ENCODE measurements around the gene NLK. TPM values are rescaled to one million over a fixed set of nuclear protein-coding genes. Genes with fewer than 3 reads are reported as not detected.
"Not testable (repeated sequence)": the region's sequence is repeated elsewhere in the genome, so short reads cannot be mapped to it uniquely, and the experiment has no call there.

Gene NLK
- total RNA-seq: 20.2 TPM
- long read RNA-seq, full-length matches to known transcripts: 34 of 40 reads
- long read RNA-seq, partial matches to known transcripts: 4 of 40 reads
- long read RNA-seq, other reads (novel, unspliced or antisense): 2 of 40 reads

- intact Hi-C loops (cut with DNase I): loop anchor here (10.0 kb wide), 1 partner anchor 148 kb away; the partner anchor contains the start of gene LYRM9
- DNase-seq (no peak), ATAC-seq (ENCODE audit: poor library complexity) (no peak)
Observed at GRCh38 chr17:28042657-28042720, at the start of gene NLK. NLK (plus strand) TSS chr17:28042677; CDS start chr17:28042874, 197 bp downstream.

GRCh38 chr17:27993161-27993695 lies 49.2 kb upstream of the NLK start:
- intact Hi-C loops (cut with DNase I): no loop called here
- ATAC-seq (ENCODE audit: poor library complexity): no peak
- no peak for DNase-seq

- intact Hi-C loops (cut with DNase I): no loop called here
- ATAC-seq (ENCODE audit: poor library complexity) (no peak), DNase-seq (no peak)
Observed at GRCh38 chr17:27993723-27994310, 48.7 kb upstream of the NLK start.

- no peak for DNase-seq
- intact Hi-C loops (cut with DNase I): no loop called here
- no peak for ATAC-seq (ENCODE audit: poor library complexity)
Observed at GRCh38 chr17:27994586-27994985, 47.9 kb upstream of the NLK start.

- no peak for ATAC-seq (ENCODE audit: poor library complexity)
- intact Hi-C loops (cut with DNase I): no loop called here
- DNase-seq: no peak
Observed at GRCh38 chr17:27995554-27995953, 46.9 kb upstream of the NLK start.

GRCh38 chr17:27996202-27997043 lies 46.1 kb upstream of the NLK start:
- intact Hi-C loops (cut with DNase I): no loop called here
- ATAC-seq (ENCODE audit: poor library complexity): no peak
- no peak for DNase-seq

- DNase-seq: no peak
- no peak for ATAC-seq (ENCODE audit: poor library complexity)
- intact Hi-C loops (cut with DNase I): no loop called here
Observed at GRCh38 chr17:27997044-27997401, 45.5 kb upstream of the NLK start.

GRCh38 chr17:27997522-27997921 lies 45.0 kb upstream of the NLK start:
- intact Hi-C loops (cut with DNase I): no loop called here
- ATAC-seq (ENCODE audit: poor library complexity): no peak
- no peak for DNase-seq

GRCh38 chr17:28001149-28001548 lies 41.3 kb upstream of the NLK start:
- ATAC-seq (ENCODE audit: poor library complexity): no peak
- no peak for DNase-seq
- intact Hi-C loops (cut with DNase I): no loop called here

- no peak for ATAC-seq (ENCODE audit: poor library complexity)
- DNase-seq: no peak
- intact Hi-C loops (cut with DNase I): no loop called here
Observed at GRCh38 chr17:28004344-28004743, 38.1 kb upstream of the NLK start.

GRCh38 chr17:28007925-28008324 lies 34.6 kb upstream of the NLK start:
- DNase-seq; ATAC-seq (ENCODE audit: poor library complexity); intact Hi-C loops (cut with DNase I): not testable (repeated sequence)

- intact Hi-C loops (cut with DNase I): no loop called here
- DNase-seq (peak; percentile 47), ATAC-seq (ENCODE audit: poor library complexity) (peak; percentile 55)
Observed at GRCh38 chr17:28008513-28008912, 34.0 kb upstream of the NLK start.

GRCh38 chr17:28010406-28010805 lies 32.1 kb upstream of the NLK start:
- intact Hi-C loops (cut with DNase I): no loop called here
- no peak for ATAC-seq (ENCODE audit: poor library complexity)
- DNase-seq: no peak

- ATAC-seq (ENCODE audit: poor library complexity): no peak
- intact Hi-C loops (cut with DNase I): no loop called here
- DNase-seq: no peak
Observed at GRCh38 chr17:28018439-28019070, 23.9 kb upstream of the NLK start.

- intact Hi-C loops (cut with DNase I): no loop called here
- no peak for ATAC-seq (ENCODE audit: poor library complexity)
- DNase-seq: no peak
Observed at GRCh38 chr17:28020515-28020914, 22.0 kb upstream of the NLK start.

GRCh38 chr17:28029044-28029443 lies 13.4 kb upstream of the NLK start:
- ATAC-seq (ENCODE audit: poor library complexity) (no peak), DNase-seq (no peak)
- intact Hi-C loops (cut with DNase I): no loop called here

- intact Hi-C loops (cut with DNase I): loop anchor here (10.0 kb wide), 1 partner anchor 56 kb away; no protein-coding TSS in a partner anchor
- DNase-seq: no peak
- ATAC-seq (ENCODE audit: poor library complexity): no peak
Observed at GRCh38 chr17:28030386-28030785, 12.1 kb upstream of the NLK start.

- ATAC-seq (ENCODE audit: poor library complexity): no peak
- intact Hi-C loops (cut with DNase I): loop anchor here (10.0 kb wide), 1 partner anchor 56 kb away; no protein-coding TSS in a partner anchor
- DNase-seq: no peak
Observed at GRCh38 chr17:28031174-28031573, 11.3 kb upstream of the NLK start.

- intact Hi-C loops (cut with DNase I): loop anchor here (10.0 kb wide), 1 partner anchor 59 kb away; no protein-coding TSS in a partner anchor
Observed at GRCh38 chr17:28033972-28034714, 8.3 kb upstream of the NLK start.

More at GRCh38 chr17:28033972-28034714, 8.3 kb upstream of the NLK start:
- ATAC-seq (ENCODE audit: poor library complexity) (peak; percentile 53), DNase-seq (no peak)
